Mesendoderm (in vitro differentiated cells): ENCODE results near the gene NAXE.
"Not testable (repeated sequence)": the region's sequence is repeated elsewhere in the genome, so short reads cannot be mapped to it uniquely, and the experiment has no call there.

ENCODE experiments used
- DNase-seq: peaks from one replicate; pipeline ENCODE4 v3.0.0; 2013
- H2AK5ac ChIP-seq: 2 replicates; pipeline ENCODE4 v1.6.1; 2013; ENCODE audit warnings: low read length, inconsistent platforms
- H2BK120ac ChIP-seq: 2 replicates; pipeline ENCODE4 v1.6.1; 2013; ENCODE audit warnings: low read depth, mild to moderate bottlenecking, low read length, moderate library complexity, mixed read lengths
- H2BK15ac ChIP-seq: replicated peaks from 2 replicates; pipeline ENCODE4 v1.6.1; 2013; ENCODE audit warnings: low read depth, mild to moderate bottlenecking, moderate library complexity
- H2BK5ac ChIP-seq: 2 replicates; pipeline ENCODE4 v1.6.1; 2013; ENCODE audit warnings: low read length, inconsistent platforms
- H3K18ac ChIP-seq: 2 replicates; pipeline ENCODE4 v1.6.1; 2013; ENCODE audit warnings: mild to moderate bottlenecking, low read length, mixed read lengths
- H3K23ac ChIP-seq: one replicate; pipeline ENCODE4 v1.6.1; 2013; ENCODE audit warnings: low read length
- H3K27ac ChIP-seq: 2 replicates; pipeline ENCODE4 v1.5.1; 2013; ENCODE audit warnings: low read depth, mild to moderate bottlenecking, inconsistent platforms, low read length, moderate library complexity
- H3K27me3 ChIP-seq: 2 replicates; pipeline ENCODE4 v1.6.1; 2013; ENCODE audit warnings: low read length, control low read depth, mild to moderate bottlenecking, inconsistent platforms; ENCODE audit not compliant: insufficient read depth, poor library complexity
- H3K36me3 ChIP-seq: 2 replicates; pipeline ENCODE4 v1.6.1; 2013; ENCODE audit warnings: low read length, inconsistent platforms; ENCODE audit not compliant: control insufficient read depth, insufficient read depth
- H3K4ac ChIP-seq: one replicate; pipeline ENCODE4 v1.6.1; 2013; ENCODE audit warnings: low read depth, mild to moderate bottlenecking, low read length, moderate library complexity
- H3K4me1 ChIP-seq: 2 replicates; pipeline ENCODE4 v1.6.1; 2013; ENCODE audit warnings: low read depth, low read length, inconsistent platforms; ENCODE audit not compliant: control insufficient read depth
- H3K4me2 ChIP-seq: 2 replicates; pipeline ENCODE4 v1.6.1; 2013; ENCODE audit warnings: low read length
- H3K4me3 ChIP-seq: 2 replicates; pipeline ENCODE4 v1.5.1; 2013; ENCODE audit warnings: mild to moderate bottlenecking, low read length
- H3K56ac ChIP-seq: one replicate; pipeline ENCODE4 v1.6.1; 2013; ENCODE audit warnings: low read length
- H3K79me1 ChIP-seq: 2 replicates; pipeline ENCODE4 v1.6.1; 2013; ENCODE audit warnings: low read length, inconsistent platforms
- H3K79me2 ChIP-seq: 2 replicates; pipeline ENCODE4 v1.6.1; 2013; ENCODE audit warnings: mild to moderate bottlenecking, low read length; ENCODE audit not compliant: control insufficient read depth, insufficient read depth
- H3K9ac ChIP-seq: 2 replicates; pipeline ENCODE4 v1.6.1; 2013; ENCODE audit warnings: low read length, inconsistent platforms
- H4K5ac ChIP-seq: one replicate; pipeline ENCODE4 v1.6.1; 2013; ENCODE audit warnings: low read length
- H4K8ac ChIP-seq: one replicate; pipeline ENCODE4 v1.6.1; 2013; ENCODE audit warnings: low read depth, mild to moderate bottlenecking, control low read depth, low read length, moderate library complexity
- WGBS: extraction: QIAGEN DNeasy Blood & Tissue Kit; methylation state at CpG from one replicate; pipeline ENCODE4 v1.1.7; 2013; ENCODE audit warnings: low lambda C conversion rate, missing lambda C conversion rate; ENCODE audit not compliant: insufficient coverage; ENCODE audit errors: extremely low coverage; 5-methylcytosine and 5-hydroxymethylcytosine counted together

The NAXE gene

GRCh38 chr1:156552518-156552917 is 39.1 kb upstream of the NAXE start:
- WGBS: no CpG with 5 or more reads among the region's 5 CpGs

GRCh38 chr1:156552937-156553336 is 38.6 kb upstream of the NAXE start:
- H3K79me1 ChIP-seq, H2AK5ac ChIP-seq, H2BK15ac ChIP-seq, H3K36me3 ChIP-seq, H2BK120ac ChIP-seq, H3K27me3 ChIP-seq, H3K79me2 ChIP-seq, H4K8ac ChIP-seq, H3K4me1 ChIP-seq, H3K27ac ChIP-seq, DNase-seq, H4K5ac ChIP-seq, H3K4ac ChIP-seq, H3K23ac ChIP-seq, H3K9ac ChIP-seq, H3K56ac ChIP-seq, H3K18ac ChIP-seq, H2BK5ac ChIP-seq, H3K4me2 ChIP-seq, H3K4me3 ChIP-seq: not testable (repeated sequence)
- WGBS: no CpG with 5 or more reads among the region's 4 CpGs

More at GRCh38 chr1:156552518-156552917, 39.1 kb upstream of the NAXE start:
- Histone ChIP-seq H3K4ac (no peak overlapping the region), H3K79me2 (no peaks in the 10 kb centered on the region), H4K8ac (no peak overlapping the region), H2AK5ac (no peak overlapping the region), H3K4me1 (no peaks in the 10 kb centered on the region), H3K36me3 (peaks cover 10% of the 10 kb centered on the region), H4K5ac (no peak overlapping the region), H2BK120ac (no peak overlapping the region), H2BK15ac (no peak overlapping the region), H3K23ac (no peak overlapping the region), H3K27ac (no peak overlapping the region), H3K18ac (no peak overlapping the region), H3K9ac (no peak overlapping the region), H3K4me3 (no peak overlapping the region), H2BK5ac (no peak overlapping the region), H3K27me3 (no peaks in the 10 kb centered on the region), H3K79me1 (no peaks in the 10 kb centered on the region), H3K4me2 (no peak overlapping the region), H3K56ac (no peak overlapping the region)
- no peak for DNase-seq

- no peak overlapping the region for H2BK5ac ChIP-seq
- no peak for DNase-seq
- H3K27ac ChIP-seq: no peak overlapping the region
- H2AK5ac ChIP-seq: no peak overlapping the region
- no peaks in the 10 kb centered on the region for H3K79me1 ChIP-seq
- WGBS: no CpG with 5 or more reads among the region's 6 CpGs
- no peaks in the 10 kb centered on the region for H3K4me1 ChIP-seq
- H3K4me3 ChIP-seq: no peak overlapping the region
- H4K5ac ChIP-seq: no peak overlapping the region
- H2BK120ac ChIP-seq: no peak overlapping the region
- no peak overlapping the region for H3K4ac ChIP-seq
- H3K4me2 ChIP-seq: no peak overlapping the region
- H3K9ac ChIP-seq: no peak overlapping the region
- H3K79me2 ChIP-seq: no peaks in the 10 kb centered on the region
- H3K27me3 ChIP-seq: no peaks in the 10 kb centered on the region
- no peak overlapping the region for H4K8ac ChIP-seq
- no peak overlapping the region for H3K23ac ChIP-seq
- H3K18ac ChIP-seq: no peak overlapping the region
- no peak overlapping the region for H2BK15ac ChIP-seq
- peaks cover 10% of the 10 kb centered on the region for H3K36me3 ChIP-seq
- no peak overlapping the region for H3K56ac ChIP-seq
Measured at GRCh38 chr1:156553860-156554485, 37.6 kb upstream of the NAXE start.

- Histone ChIP-seq H3K36me3 (peaks cover 13% of the 10 kb centered on the region), H3K27ac (no peak overlapping the region), H3K18ac (no peak overlapping the region), H3K9ac (no peak overlapping the region), H4K5ac (no peak overlapping the region), H3K79me2 (no peaks in the 10 kb centered on the region), H2BK120ac (no peak overlapping the region), H3K4me1 (no peaks in the 10 kb centered on the region), H3K4me3 (no peak overlapping the region), H3K4me2 (no peak overlapping the region), H3K56ac (no peak overlapping the region), H4K8ac (no peak overlapping the region), H2BK15ac (no peak overlapping the region), H3K23ac (no peak overlapping the region), H3K4ac (no peak overlapping the region), H2BK5ac (no peak overlapping the region), H3K79me1 (no peaks in the 10 kb centered on the region), H3K27me3 (no peaks in the 10 kb centered on the region), H2AK5ac (no peak overlapping the region)
- WGBS: no CpG with 5 or more reads among the region's 8 CpGs
- DNase-seq: no peak
Measured at GRCh38 chr1:156554971-156555370, 36.6 kb upstream of the NAXE start.

GRCh38 chr1:156555715-156556114 is 35.9 kb upstream of the NAXE start:
- Histone ChIP-seq H2BK120ac (no peak overlapping the region), H3K56ac (no peak overlapping the region), H3K27ac (no peak overlapping the region), H2BK5ac (no peak overlapping the region), H3K79me2 (no peaks in the 10 kb centered on the region), H2AK5ac (no peak overlapping the region), H3K4me1 (no peaks in the 10 kb centered on the region), H3K79me1 (no peaks in the 10 kb centered on the region), H3K4ac (no peak overlapping the region), H4K5ac (no peak overlapping the region), H3K4me2 (no peak overlapping the region), H3K23ac (no peak overlapping the region), H3K18ac (no peak overlapping the region), H3K36me3 (peaks cover 11% of the 10 kb centered on the region), H2BK15ac (no peak overlapping the region), H3K4me3 (no peak overlapping the region), H3K9ac (no peak overlapping the region), H3K27me3 (no peaks in the 10 kb centered on the region), H4K8ac (no peak overlapping the region)
- DNase-seq: no peak
- WGBS: no CpG with 5 or more reads among the region's 2 CpGs

GRCh38 chr1:156556354-156556753 is 35.2 kb upstream of the NAXE start:
- no CpG with 5 or more reads among the region's 9 CpGs for WGBS
- Histone ChIP-seq H3K9ac (no peak overlapping the region), H3K23ac (no peak overlapping the region), H3K4me2 (no peak overlapping the region), H3K4me3 (no peak overlapping the region), H2BK15ac (no peak overlapping the region), H2BK5ac (no peak overlapping the region), H3K79me1 (no peaks in the 10 kb centered on the region), H3K18ac (no peak overlapping the region), H3K27ac (no peak overlapping the region), H3K4ac (no peak overlapping the region), H3K36me3 (peaks cover 12% of the 10 kb centered on the region), H4K8ac (no peak overlapping the region), H4K5ac (no peak overlapping the region), H2AK5ac (no peak overlapping the region), H3K56ac (no peak overlapping the region), H3K27me3 (no peaks in the 10 kb centered on the region), H2BK120ac (no peak overlapping the region), H3K4me1 (no peaks in the 10 kb centered on the region), H3K79me2 (no peaks in the 10 kb centered on the region)
- DNase-seq: no peak
